ENCODE data around the gene TSC2. TPM values are rescaled to one million over a fixed set of nuclear protein-coding genes. Genes with fewer than 3 reads are reported as not detected.

The TSC2 gene
- total RNA-seq, 6 experiments from 2014 or later: 25.7 to 124 (median 59.4) TPM

DNA sequence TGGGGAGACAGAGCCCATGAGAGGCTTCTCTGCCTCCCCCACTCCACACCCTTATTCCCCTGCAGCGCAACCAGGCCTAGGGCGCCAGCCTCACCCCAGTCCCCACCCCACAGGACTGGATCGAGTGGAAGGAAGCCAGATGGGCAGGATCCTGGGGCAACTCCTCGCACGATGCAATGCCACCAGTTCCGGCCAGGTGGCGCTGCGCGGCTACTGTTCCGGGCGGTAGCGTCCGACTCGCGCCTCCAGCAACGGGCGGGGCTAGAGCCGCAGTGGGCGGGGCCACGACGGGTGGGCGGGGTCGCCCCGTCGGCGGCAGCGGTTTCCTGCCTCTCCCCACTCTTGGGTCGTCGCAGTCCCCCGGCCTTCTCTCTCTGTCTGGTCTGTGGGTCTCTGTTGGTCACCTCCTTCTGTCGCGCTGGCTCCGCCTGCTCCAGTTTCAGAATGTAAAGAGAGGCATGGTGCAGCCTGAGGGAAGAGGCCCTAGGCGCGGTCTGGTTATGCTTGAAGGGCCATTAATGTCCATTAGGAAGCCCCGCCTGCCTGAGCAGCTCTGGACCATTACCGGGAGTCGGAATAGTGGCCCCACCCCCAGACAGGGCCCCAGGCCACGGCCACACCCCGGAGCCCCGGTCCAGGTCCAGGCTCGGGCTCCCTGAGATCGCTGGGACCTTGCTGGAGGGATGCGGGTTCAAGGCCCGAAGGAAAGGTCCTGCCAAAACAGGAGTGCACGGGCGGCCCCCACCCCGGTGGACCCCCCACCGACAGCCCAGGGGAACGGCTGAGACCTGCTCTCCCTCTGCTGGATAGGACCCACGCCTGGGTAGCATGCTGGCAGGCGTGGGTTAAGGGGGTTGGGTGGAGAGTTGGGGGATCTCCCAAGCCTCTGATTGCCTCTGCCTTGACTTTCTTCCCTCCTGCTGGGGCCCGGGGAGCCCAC is 24.4 kb upstream of the TSC2 start:
- TF ChIP-seq, protein P1, sequence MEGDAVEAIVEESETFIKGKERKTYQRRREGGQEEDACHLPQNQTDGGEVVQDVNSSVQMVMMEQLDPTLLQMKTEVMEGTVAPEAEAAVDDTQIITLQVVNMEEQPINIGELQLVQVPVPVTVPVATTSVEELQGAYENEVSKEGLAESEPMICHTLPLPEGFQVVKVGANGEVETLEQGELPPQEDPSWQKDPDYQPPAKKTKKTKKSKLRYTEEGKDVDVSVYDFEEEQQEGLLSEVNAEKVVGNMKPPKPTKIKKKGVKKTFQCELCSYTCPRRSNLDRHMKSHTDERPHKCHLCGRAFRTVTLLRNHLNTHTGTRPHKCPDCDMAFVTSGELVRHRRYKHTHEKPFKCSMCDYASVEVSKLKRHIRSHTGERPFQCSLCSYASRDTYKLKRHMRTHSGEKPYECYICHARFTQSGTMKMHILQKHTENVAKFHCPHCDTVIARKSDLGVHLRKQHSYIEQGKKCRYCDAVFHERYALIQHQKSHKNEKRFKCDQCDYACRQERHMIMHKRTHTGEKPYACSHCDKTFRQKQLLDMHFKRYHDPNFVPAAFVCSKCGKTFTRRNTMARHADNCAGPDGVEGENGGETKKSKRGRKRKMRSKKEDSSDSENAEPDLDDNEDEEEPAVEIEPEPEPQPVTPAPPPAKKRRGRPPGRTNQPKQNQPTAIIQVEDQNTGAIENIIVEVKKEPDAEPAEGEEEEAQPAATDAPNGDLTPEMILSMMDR (IDR thresholded peaks at IDR 0.05): peak; percentile 89 to 99 (median 94)
- peak; percentile 43 for TF ChIP-seq POLR2A (IDR thresholded peaks at IDR 0.05)
- no peaks in the 10 kb centered on the region for H3K9me3 ChIP-seq
- 20% methylated on average over 17 of the region's 53 CpGs for WGBS (ENCODE audit: insufficient coverage, low coverage, low lambda C conversion rate, missing lambda C conversion rate)
- DNase-seq (peak; percentile 94 to 96 (median 95)), ATAC-seq (peak; percentile 85 to 95 (median 88))
- no peaks in the 10 kb centered on the region for H3K27me3 ChIP-seq
- H3K27ac ChIP-seq: peak overlapping the region; percentile 2 to 38 (median 26)
- H3K4me3 ChIP-seq: peak overlapping the region in 1 of 3 donors; percentile 22
- intact Hi-C loops (cut with DNase I): loop anchor here in 1 of 2 donors (5.0 kb wide), 1 partner anchor 124 kb away; the partner anchor contains the start of gene RAB26
- no peaks in the 10 kb centered on the region for H3K36me3 ChIP-seq
- peaks cover 0 to 35% (median 14%) of the 10 kb centered on the region in 4 donors for H3K4me1 ChIP-seq

DNA sequence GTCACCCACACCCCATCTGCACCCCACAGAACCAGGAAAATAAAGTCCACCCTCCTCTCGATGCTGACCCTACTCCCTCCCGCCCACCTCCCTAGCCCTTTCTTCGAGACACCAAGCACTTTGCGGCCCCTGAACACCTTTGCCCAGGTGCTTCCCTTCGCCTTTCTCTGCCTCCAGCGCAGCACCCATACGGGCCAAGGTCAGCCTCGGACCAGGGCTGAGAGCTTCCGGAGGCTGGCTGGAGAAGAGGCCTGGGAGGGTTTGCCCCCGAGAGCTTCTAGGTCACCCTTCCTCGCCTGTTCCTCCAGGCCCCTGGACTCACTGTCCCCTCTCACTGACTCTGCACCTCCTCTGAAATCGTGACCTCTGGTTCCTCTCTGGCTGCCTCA is 23.8 kb upstream of the TSC2 start:
- DNase-seq: peak in 1 of 3 donors; percentile 51
- intact Hi-C loops (cut with DNase I): loop anchor here in 1 of 2 donors (5.0 kb wide), 1 partner anchor 123 kb away; the partner anchor contains the start of gene RAB26

DNA sequence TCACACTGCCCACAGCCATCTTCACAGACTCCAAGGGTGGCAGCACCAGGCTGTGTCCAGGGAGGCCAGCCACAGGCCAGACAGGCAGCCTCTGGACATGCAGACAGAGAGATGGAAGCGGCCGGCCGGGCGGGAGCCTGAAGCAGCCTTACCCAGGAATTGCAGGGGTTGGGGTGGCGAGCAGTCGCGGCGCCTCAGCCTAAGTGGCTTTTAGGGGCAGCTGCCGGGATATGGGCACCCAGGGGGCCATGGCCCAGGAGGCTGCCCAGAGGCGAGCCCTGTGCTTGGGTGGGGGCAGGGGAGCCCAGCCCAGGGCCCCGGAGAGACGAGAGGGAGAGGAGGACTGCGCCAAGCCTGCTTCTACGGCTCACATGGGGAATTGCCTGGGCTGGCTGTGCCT is 22.5 kb upstream of the TSC2 start:
- ATAC-seq (no peak), DNase-seq (peak in 2 of 3 donors; percentile 25 to 54)
- intact Hi-C loops (cut with DNase I): loop anchor here in 1 of 2 donors (5.0 kb wide), 1 partner anchor 122 kb away; the partner anchor contains the start of gene RAB26
- Histone ChIP-seq H3K4me1 (peaks cover 0 to 44% (median 22%) of the 10 kb centered on the region in 4 donors), H3K36me3 (peaks cover 0 to 9% (median 0%) of the 10 kb centered on the region in 4 donors), H3K9me3 (no peaks in the 10 kb centered on the region), H3K27me3 (no peaks in the 10 kb centered on the region), H3K27ac (no peak overlapping the region), H3K4me3 (no peak overlapping the region)
- TF ChIP-seq, protein P1 (IDR thresholded peaks at IDR 0.05): no peak
- TF ChIP-seq POLR2A (IDR thresholded peaks at IDR 0.05): no peak
- WGBS (ENCODE audit: insufficient coverage, low coverage, low lambda C conversion rate, missing lambda C conversion rate): no CpG with 5 or more reads among the region's 14 CpGs

More for the DNA sequence above, 23.8 kb upstream of the TSC2 start:
- peaks cover 0 to 42% (median 17%) of the 10 kb centered on the region in 4 donors for H3K4me1 ChIP-seq
- no peak for TF ChIP-seq POLR2A (IDR thresholded peaks at IDR 0.05)
- TF ChIP-seq, protein P1 (IDR thresholded peaks at IDR 0.05): no peak
- no peak for ATAC-seq
- H3K27me3 ChIP-seq: no peaks in the 10 kb centered on the region
- H3K9me3 ChIP-seq: no peaks in the 10 kb centered on the region
- H3K27ac ChIP-seq: peak overlapping the region in 2 of 3 donors; percentile 2 to 38
- H3K4me3 ChIP-seq: no peak overlapping the region
- no peaks in the 10 kb centered on the region for H3K36me3 ChIP-seq
- 70% methylated on average over 12 of the region's 12 CpGs for WGBS (ENCODE audit: insufficient coverage, low coverage, low lambda C conversion rate, missing lambda C conversion rate)

DNA sequence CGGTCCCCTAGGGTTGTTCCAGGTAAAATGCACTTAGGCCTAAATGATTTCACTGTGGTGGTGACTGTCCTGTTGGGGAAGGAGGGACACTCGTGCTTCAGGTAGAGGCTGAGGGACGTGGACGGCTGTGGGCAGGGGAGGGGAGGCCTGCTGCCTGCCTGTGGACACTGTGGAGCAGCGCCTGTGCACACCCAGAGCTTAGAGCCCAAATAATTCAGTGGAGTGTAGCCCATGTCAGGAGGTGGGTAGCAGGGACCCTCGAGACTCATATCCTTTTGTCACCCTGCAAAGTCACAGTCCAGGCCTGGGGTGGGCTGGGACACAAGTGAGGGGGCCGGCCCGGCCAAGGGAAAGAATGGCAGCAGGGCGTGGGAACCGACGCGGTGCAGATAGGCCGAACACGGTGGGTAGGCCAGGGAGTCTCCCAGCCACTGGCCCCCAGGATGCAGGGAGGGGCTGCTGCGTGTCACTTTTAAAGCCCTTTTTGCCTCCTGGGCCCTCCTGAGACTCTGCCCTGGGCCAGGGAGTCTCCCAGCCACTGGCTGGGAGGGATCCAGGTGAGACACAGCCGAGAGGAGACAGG is 21.8 kb upstream of the TSC2 start:
- peak overlapping the region; percentile 46 to 60 (median 53) for H3K27ac ChIP-seq
- intact Hi-C loops (cut with DNase I): loop anchor here in 1 of 2 donors (5.0 kb wide), 1 partner anchor 121 kb away; the partner anchor contains the start of gene RAB26
- 20% methylated on average over 1 of the region's 16 CpGs for WGBS (ENCODE audit: insufficient coverage, low coverage, low lambda C conversion rate, missing lambda C conversion rate)
- peaks cover 0 to 13% (median 0%) of the 10 kb centered on the region in 4 donors for H3K36me3 ChIP-seq
- ATAC-seq: no peak
- peaks cover 0 to 47% (median 20%) of the 10 kb centered on the region in 4 donors for H3K4me1 ChIP-seq
- TF ChIP-seq, protein P1 (IDR thresholded peaks at IDR 0.05): no peak
- no peak for TF ChIP-seq POLR2A (IDR thresholded peaks at IDR 0.05)
- DNase-seq: peak in 1 of 3 donors; percentile 27
- H3K27me3 ChIP-seq: no peaks in the 10 kb centered on the region
- no peaks in the 10 kb centered on the region for H3K9me3 ChIP-seq
- peak overlapping the region; percentile 36 to 85 (median 42) for H3K4me3 ChIP-seq

Measured in right lobe of liver (tissue), 6 donors.